GM18505 (cell line): ENCODE data around the gene PARVA.

ENCODE experiments used
- ATAC-seq: cut with Tn5 transposase; IDR thresholded peaks from one replicate; pipeline ENCODE4 v1.9.1; 2021; ENCODE audit not compliant: unreplicated experiment
- POLR2A ChIP-seq: IDR thresholded peaks from 4 replicates; pipeline ENCODE4 v1.6.1; 2011; ENCODE audit warnings: borderline replicate concordance; ENCODE audit not compliant: insufficient read depth, insufficient read length; ENCODE audit errors: extremely low read depth

PARVA gene

GRCh38 chr11:12528487-12528886, 151.1 kb downstream of the PARVA start:
- no peak for ATAC-seq
- TF ChIP-seq POLR2A, result no peak

- TF ChIP-seq POLR2A, result no peak
- ATAC-seq, result no peak
Observed at GRCh38 chr11:12529041-12529440, 151.7 kb downstream of the PARVA start.

- no peak for TF ChIP-seq POLR2A
- no peak for ATAC-seq
Observed at GRCh38 chr11:12529793-12530192, 152.4 kb downstream of the PARVA start.

GRCh38 chr11:12531020-12531419, 153.6 kb downstream of the PARVA start:
- ATAC-seq, result no peak
- TF ChIP-seq POLR2A, result no peak

- TF ChIP-seq POLR2A, result no peak
- ATAC-seq, result no peak
Observed at GRCh38 chr11:12531681-12532080, 154.3 kb downstream of the PARVA start.

- TF ChIP-seq POLR2A, result no peak
- no peak for ATAC-seq
Observed at GRCh38 chr11:12532580-12532979, 155.2 kb downstream of the PARVA start.

- ATAC-seq, result no peak
- TF ChIP-seq POLR2A, result no peak
Observed at GRCh38 chr11:12534549-12534948, 157.2 kb downstream of the PARVA start.

GRCh38 chr11:12535321-12535720, 157.9 kb downstream of the PARVA start:
- ATAC-seq, result no peak
- no peak for TF ChIP-seq POLR2A

- TF ChIP-seq POLR2A, result no peak
Observed at GRCh38 chr11:12536566-12536965, 159.2 kb downstream of the PARVA start.

GRCh38 chr11:12537778-12538401, 160.5 kb downstream of the PARVA start:
- ATAC-seq, result no peak
- TF ChIP-seq POLR2A, result no peak

More at GRCh38 chr11:12536566-12536965, 159.2 kb downstream of the PARVA start:
- no peak for ATAC-seq

GRCh38 chr11:12538889-12539421, 161.6 kb downstream of the PARVA start:
- ATAC-seq, result no peak
- no peak for TF ChIP-seq POLR2A

GRCh38 chr11:12539572-12539971, 162.2 kb downstream of the PARVA start:
- no peak for TF ChIP-seq POLR2A
- ATAC-seq, result no peak

GRCh38 chr11:12540075-12540680, 162.8 kb downstream of the PARVA start:
- TF ChIP-seq POLR2A, result no peak
- no peak for ATAC-seq

- ATAC-seq, result no peak
Observed at GRCh38 chr11:12540913-12541582, 163.7 kb downstream of the PARVA start.

More at GRCh38 chr11:12540913-12541582, 163.7 kb downstream of the PARVA start:
- no peak for TF ChIP-seq POLR2A
